Epithelial cell of prostate (primary cell): Measurements from ENCODE around the gene PLEKHB1.

Experiments used
- DNase-seq: peaks from one replicate; pipeline ENCODE4 v3.0.0-alpha.2; 2011; ENCODE audit warnings: low read depth, low spot score
- H3K27ac ChIP-seq: fragments of 450-650 bp; 2 replicates; pipeline ENCODE4 v1.5.1; 2017; ENCODE audit warnings: mild to moderate bottlenecking

The PLEKHB1 gene

DNA sequence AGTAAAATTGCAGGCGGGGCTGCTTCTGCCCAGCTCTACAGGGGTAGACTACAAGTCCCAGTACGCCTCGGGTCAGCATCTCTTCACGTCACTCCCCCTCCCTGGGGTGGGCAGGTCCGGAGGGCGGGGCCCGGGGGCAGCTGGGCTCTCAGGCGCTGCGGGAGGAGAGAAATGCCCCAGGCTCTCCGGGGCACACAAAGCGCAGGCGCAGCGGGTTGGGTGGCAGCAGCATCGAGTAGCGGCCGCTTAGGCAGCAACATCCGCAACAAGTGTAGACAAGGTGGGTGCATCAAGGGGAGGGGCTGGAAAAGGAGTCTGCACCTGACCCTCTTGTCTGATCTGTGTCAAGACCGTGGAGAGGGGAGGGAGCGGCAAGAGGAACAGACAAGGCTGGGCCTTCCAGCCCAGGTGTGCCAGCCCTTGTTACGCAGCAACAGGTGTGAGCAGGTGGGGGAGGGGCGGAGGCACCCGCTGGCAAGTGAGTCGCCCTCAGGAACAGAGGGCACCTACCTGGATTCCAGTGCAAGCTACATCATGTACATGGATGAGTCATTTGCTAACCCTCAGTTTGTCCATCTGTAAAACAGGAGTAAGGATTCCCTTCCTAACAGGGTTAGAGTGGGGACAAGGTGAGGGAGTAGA lies 1.2 kb downstream of the PLEKHB1 start:
- no peak overlapping the region for H3K27ac ChIP-seq

GRCh38 chr11:73648121-73648520 lies 1.7 kb downstream of the PLEKHB1 start:
- H3K27ac ChIP-seq, result no peak overlapping the region
- DNase-seq, result no peak

More for the DNA sequence above, 1.2 kb downstream of the PLEKHB1 start:
- no peak for DNase-seq

DNA sequence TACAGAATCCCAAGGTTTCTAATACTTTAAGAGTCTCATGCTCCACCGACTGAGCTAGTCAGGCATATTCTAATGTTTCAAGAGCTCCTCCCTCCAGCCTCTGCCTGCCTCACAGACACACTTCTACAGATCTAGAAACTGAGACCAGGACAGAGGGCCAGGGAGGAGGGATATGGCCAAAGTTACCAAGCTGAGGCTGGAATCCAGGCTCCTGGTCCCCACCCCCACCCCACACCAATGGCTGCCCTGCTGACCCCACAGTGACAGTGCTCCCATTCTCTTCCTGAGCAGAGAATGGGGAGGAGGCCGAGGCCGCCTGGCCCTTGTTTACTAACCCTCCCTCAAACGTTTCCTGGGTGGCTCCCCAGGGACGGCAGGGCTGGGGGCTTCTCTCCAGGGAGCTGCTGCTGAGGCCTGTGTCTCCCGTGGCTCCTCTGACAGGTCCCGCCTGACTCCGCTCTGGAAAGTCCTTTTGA lies 2.2 kb downstream of the PLEKHB1 start:
- no peak overlapping the region for H3K27ac ChIP-seq
- DNase-seq, result no peak

DNA sequence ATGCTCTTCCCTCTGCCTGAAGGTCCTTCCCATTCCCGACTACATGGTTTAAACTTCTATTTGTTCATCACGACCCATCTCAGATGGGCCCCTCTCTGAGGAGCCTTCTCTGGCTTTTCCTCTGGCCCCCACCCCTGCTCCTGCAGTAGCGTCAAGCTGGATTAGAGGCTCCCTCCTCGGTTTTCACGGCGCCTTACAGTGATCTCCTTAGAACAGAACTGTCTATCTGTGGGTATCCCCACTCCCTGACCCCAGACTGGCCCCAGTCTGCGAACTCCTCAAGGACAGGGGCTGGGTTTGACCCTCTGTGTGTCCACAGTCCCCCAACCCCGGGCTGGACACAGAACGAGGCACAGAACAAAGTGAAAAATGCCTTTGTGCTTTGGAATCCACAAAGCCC lies 2.8 kb downstream of the PLEKHB1 start:
- no peak overlapping the region for H3K27ac ChIP-seq
- no peak for DNase-seq

GRCh38 chr11:73650400-73650799 lies 4.0 kb downstream of the PLEKHB1 start:
- no peak for DNase-seq
- no peak overlapping the region for H3K27ac ChIP-seq

DNA sequence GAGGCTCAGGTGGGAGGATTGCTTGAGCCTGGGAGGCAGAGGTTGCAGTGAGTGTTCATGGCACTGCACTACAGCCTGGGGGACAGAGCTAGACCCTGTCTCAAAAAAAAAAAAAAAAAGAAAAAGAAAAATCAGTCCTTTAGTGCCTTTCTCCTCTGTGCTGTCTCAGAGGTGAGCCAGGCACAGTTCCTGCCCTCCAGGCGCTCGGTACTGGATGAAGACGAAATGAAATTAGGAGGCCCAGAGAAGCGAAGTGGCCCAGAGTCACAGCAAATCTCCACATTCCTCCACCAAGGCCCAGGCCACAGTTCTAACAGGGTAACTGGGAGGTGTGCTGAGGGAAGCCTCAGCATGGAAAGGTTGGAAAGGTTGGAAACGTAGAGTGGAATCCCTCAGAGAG lies 4.9 kb downstream of the PLEKHB1 start:
- H3K27ac ChIP-seq, result no peak overlapping the region
- no peak for DNase-seq

DNA sequence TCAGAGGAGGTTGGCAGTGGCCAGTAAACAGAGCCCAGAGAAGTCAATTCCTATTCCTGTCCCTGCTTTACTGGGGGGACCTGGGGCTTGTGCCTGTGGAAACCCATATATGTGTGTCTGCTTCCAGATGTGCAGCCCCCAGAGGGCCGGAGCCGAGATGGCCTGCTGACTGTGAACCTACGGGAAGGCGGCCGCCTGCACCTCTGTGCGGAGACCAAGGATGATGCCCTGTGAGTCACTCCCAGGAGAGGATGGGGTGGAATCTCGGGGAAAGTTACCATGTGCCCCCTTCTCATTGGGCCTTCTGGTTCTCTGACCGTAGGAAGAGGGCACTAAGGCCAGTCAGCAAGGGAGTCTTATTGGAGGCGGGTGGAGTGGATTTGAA lies 5.3 kb downstream of the PLEKHB1 start:
- DNase-seq, result no peak
- H3K27ac ChIP-seq, result no peak overlapping the region

DNA sequence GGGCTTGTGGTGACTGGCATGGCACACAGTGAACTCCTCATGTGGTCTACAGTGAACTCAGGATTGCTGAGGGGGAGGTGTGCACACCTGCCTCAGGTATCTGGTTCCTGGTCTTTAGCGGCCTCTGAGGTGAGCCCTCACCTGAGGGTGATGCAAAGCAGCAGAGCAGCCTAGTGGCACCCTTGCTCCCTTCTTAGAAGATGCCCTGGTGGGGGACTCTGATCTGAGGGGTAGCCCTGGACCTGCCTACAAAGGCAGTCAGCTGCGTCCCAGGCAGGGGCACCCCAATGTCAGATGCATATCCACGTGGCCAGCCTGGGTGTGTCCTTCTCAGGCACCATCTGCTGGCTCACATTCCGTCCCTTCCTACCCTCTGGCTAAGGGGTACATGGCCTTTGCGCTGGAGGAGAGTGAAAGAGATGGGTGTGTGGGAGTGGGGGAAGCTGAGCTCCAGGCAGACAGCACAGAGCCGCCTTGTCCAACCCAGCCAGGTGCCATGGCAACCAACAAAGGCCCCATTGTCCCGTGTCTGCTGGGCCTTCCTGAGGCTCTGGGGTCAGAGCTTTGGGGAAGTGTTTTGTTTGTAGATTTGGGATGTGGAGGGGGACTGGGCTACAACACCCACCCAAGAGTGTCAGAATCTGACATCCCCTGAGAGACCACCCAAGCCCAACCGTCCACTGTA lies 5.8 kb downstream of the PLEKHB1 start:
- H3K27ac ChIP-seq, result no peak overlapping the region
- DNase-seq, result no peak

GRCh38 chr11:73652856-73653559 lies 6.6 kb downstream of the PLEKHB1 start:
- H3K27ac ChIP-seq, result no peak overlapping the region
- DNase-seq, result no peak

DNA sequence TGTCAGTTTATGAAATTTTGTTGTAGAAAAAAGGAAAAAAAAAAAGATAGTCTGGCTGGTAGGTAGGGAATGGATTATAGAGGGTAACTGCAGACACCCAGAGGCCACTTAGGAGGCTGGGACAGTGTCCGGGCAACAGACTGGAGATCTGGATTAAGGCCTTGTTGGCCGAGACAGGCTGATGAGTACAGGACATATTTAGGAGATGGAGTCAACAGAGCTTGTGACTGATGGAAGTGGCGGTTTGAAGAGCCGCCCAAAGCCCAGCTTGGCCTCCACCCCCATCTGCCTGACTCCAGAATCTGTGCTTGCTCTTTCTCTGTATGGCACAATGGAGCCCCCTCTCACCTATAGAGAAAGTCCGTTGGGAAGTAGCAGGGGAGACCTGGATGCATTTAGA lies 7.6 kb downstream of the PLEKHB1 start:
- H3K27ac ChIP-seq, result no peak overlapping the region
- DNase-seq, result no peak

- DNase-seq, result no peak
- no peak overlapping the region for H3K27ac ChIP-seq
Measured at GRCh38 chr11:73654482-73655021, 8.2 kb downstream of the PLEKHB1 start.

DNA sequence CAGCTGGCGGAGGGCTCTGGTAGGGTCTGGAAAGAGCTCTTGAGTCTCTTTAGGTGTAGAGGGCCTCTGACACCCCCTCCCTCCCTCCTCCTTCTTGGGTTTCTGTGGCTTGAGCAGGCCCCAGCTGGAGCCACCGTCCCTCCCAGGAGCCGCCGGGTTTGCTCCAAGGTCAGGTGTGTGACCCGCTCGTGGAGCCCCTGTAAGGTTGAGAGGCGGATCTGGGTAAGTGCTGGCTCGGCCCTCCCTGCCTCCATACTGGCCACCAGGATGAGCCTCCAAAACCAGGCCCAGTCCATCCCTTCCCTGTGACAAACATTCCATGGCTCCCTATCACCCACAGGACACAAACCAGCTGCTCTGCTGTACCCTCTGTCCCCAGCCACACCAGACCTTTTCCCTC lies 9.3 kb downstream of the PLEKHB1 start:
- no peak for DNase-seq
- H3K27ac ChIP-seq, result no peak overlapping the region

GRCh38 chr11:73656985-73657384 lies 10.6 kb downstream of the PLEKHB1 start:
- no peak for DNase-seq
- no peak overlapping the region for H3K27ac ChIP-seq

DNA sequence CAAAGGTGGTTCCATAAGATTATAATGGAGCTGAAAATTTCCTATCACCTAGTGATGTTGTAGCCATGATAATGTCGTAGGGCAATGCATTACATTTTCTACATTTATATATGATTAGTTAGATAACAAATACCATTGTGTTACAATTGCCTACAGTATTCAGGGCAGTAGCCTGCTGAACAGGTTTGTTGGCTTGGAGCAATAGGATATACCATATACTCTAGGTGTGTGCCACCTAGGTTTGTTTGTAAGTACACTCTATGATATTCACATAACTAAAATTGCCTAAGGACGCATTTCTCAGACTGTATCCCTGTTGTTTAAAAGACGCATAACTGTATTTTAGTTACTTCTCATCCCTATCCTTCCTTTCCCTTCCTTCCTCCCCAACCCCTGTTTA lies 13.6 kb downstream of the PLEKHB1 start:
- DNase-seq, result no peak
- H3K27ac ChIP-seq, result no peak overlapping the region

DNA sequence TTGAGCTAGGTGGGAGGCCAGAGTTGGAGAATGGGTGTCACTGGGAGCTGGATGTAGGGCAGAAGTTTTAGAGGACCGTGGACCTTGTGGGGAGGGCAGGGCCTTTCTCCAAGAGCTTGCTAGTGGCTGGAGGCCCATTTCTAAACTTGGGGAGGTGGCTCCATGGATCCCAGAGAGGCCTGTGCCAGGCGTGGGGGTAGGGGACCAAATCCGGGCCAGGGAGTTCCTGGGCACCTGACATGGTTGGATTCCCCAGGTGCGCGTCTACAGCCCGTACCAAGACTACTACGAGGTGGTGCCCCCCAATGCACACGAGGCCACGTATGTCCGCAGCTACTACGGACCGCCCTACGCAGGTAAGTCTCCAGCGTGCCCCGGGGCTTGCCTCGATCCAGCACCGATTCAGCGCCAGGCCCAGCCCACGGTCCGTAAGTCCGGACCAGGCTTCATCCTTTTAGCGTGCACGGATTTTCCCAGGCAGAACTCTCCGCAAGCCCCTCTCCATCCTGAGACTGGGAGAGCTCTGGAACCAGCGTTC lies 14.2 kb downstream of the PLEKHB1 start:
- no peak for DNase-seq
- H3K27ac ChIP-seq, result no peak overlapping the region

DNA sequence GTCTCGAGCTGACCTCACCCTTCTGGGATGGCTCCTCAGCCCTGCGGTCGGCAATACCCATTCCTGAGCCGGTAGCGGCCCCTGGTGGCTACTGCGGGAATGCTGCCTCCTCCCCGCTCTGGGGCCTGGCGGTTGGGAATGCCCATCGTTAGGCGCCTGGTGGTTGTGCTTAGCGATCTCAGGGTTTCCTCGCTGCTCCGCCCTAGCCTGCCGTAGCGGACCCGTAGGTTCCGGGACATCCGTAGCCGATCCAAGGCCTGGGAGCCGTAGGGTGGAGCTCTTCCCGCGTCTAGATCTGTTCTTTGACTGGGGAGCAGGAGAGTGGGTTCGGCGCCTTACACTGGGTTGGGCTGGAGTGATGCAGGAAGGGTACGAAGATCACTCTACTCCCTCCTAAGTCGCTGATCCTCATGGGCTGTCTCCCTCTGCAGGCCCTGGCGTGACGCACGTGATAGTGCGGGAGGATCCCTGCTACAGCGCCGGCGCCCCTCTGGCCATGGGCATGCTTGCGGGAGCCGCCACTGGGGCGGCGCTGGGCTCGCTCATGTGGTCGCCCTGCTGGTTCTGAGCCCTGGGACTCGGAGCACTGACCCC lies 14.8 kb downstream of the PLEKHB1 start:
- H3K27ac ChIP-seq, result no peak overlapping the region
- no peak for DNase-seq

DNA sequence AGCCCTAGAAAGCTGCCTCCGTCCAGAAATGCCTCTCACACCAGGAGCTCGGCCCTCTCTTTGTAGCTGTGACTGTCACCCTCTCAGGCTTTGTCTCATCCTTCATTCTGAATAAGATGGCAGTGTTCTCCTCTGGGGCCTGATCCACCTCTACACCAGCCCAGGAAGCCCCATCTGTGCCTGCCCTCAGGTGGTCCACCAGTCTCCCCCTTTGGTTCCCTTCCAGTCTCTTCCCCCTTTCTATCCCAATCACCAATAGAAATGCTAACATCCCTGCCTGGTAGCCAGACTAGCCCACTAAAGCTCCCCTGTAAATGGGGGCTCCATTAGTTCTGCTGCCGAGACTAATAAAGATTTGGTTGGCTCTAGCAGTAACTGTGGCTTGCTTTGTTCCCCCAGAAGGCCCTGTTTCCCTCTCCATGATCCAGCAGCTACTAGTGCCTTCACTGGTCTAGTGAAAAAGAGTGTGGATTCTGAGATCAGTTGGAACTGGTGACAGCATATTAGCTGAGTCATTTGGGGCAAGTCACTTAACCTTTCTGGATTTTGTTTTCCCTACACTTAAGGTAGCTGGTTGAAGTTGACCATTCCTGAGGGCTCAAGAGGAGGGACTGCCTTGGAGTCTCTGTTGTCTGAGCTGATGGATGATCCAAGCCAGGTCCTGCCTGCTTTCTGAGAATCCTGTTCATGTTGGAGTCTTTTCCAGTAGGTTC lies 16.2 kb downstream of the PLEKHB1 start:
- no peak for DNase-seq
- H3K27ac ChIP-seq, result no peak overlapping the region

DNA sequence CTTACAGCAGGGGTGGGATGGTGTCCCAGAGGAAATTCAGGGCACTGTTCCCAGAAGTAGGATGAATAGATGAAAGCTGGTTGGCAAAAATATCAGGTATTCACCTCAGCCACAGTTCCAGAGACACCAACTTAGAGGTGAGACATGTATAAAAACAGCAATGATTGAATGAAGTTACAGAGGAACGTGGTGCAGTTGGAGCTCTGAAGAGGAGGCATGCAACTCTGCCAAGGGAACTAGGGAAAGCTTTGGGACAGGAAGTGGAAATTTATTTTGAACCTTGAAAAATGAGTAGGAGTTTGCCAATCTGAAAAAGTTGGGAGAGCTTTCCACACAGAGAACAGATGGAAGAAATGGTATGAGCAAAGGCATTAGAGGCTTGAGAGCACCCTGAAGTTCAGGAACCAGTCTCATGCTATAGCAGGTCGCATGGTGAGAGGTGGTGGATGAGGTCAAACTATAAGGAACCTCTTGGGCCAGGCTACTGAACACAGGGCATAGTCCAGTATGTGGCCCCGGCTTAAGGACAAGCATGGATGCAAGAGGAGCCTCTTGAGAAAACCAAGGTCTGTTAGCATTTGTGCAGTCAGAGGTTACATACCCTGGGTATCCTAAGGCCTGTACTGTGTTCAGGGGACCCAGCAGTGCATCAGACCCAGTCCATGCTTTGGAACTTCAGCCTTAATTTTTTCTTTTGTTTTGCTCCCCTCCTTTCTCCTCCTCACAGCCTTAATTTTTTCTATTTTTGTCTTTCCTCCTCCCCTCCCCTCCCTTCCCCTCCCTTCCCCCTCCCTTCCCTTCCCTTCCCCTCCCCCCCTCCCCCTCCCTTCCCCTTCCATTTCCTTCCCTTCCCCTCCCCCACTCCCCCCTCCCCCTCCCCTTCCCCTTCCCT lies 17.5 kb downstream of the PLEKHB1 start:
- no peak for DNase-seq
- H3K27ac ChIP-seq, result no peak overlapping the region

DNA sequence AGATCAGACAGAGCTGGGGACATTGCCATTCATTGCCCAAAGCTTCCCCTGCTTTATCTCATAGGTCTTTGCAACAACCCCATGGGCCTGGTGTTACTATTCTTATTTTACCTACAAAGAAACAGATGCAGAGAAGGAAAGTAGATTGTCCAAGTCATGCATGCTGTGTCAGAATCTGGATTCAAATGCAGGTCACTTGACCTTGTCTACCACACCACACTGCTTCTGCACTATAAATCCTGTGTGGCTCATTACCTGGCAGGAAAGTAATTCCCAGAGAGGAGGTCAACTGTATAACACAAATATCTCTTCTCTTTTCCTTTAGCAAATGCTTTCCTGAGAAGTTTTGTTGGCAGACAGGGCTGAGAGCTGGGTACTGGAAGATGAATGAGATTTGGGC lies 18.5 kb downstream of the PLEKHB1 start:
- no peak overlapping the region for H3K27ac ChIP-seq
- DNase-seq, result no peak
